Esophagus muscularis mucosa (tissue), 4 donors: ENCODE data around the gene HMGN4. TPM values are rescaled to one million over a fixed set of nuclear protein-coding genes. Genes with fewer than 3 reads are reported as not detected.
"Not testable (repeated sequence)": the region's sequence is repeated elsewhere in the genome, so short reads cannot be mapped to it uniquely, and the experiment has no call there.

Source experiments
- DNase-seq: peaks from one replicate; pipeline ENCODE4 v3.0.0-alpha.2; 2017; ENCODE audit errors: extremely low spot score
- H3K27ac ChIP-seq, 4 donors: fragments of 200-600 bp; sonication (generic); replicated peaks in 1 of 4; 1 replicate in 3 of 4; 2 replicates in 1 of 4; pipeline ENCODE4 v1.5.1; 2016 to 2019; ENCODE audit warnings: mild to moderate bottlenecking in 1 of 4
- H3K27me3 ChIP-seq, 4 donors: fragments of 200-600 bp; sonication (generic); one replicate each; pipeline versions ENCODE4 v1.5.1 to v1.6.0; 2016 to 2019
- H3K36me3 ChIP-seq, 4 donors: fragments of 200-600 bp; sonication (generic); one replicate each; pipeline ENCODE4 v1.5.1; 2016 to 2019
- H3K4me1 ChIP-seq, 4 donors: fragments of 200-600 bp; sonication (generic); one replicate each; pipeline ENCODE4 v1.5.1; 2016 to 2019
- H3K4me3 ChIP-seq, 4 donors: fragments of 200-600 bp; sonication (generic); 1 replicate in 2 of 4; 2 replicates in 2 of 4; pipeline ENCODE4 v1.5.1; 2016 to 2019; ENCODE audit warnings: mild to moderate bottlenecking in 4 of 4, moderate library complexity in 1 of 4
- H3K9me3 ChIP-seq, 4 donors: fragments of 200-600 bp; sonication (generic); 1 replicate in 3 of 4; 2 replicates in 1 of 4; pipeline ENCODE4 v1.5.1; 2016 to 2019
- EP300 ChIP-seq: sonication (generic); formaldehyde crosslinking; IDR thresholded peaks from one replicate; pipeline ENCODE4 v1.6.1; 2017; ENCODE audit warnings: antibody characterized with exemption
- POLR2A ChIP-seq: fragments of 450-650 bp; IDR thresholded peaks from one replicate; pipeline ENCODE4 v1.6.1; 2017; ENCODE audit warnings: antibody characterized with exemption, moderate library complexity, mild to moderate bottlenecking, low read depth
- POLR2AphosphoS5 ChIP-seq, 2 donors: sonication (generic); formaldehyde crosslinking; IDR thresholded peaks; one replicate each; pipeline ENCODE4 v1.6.1; 2017; ENCODE audit warnings: antibody characterized with exemption in 2 of 2
- WGBS: methylation state at CpG from one replicate; pipeline ENCODE4 v1.1.5; 2018; 5-methylcytosine and 5-hydroxymethylcytosine counted together
- intact Hi-C: fragments of 100-400 bp; cut with DNase I; formaldehyde crosslinking; loops from one replicate; pipeline ENCODE4 v1.15.1; 2023
- total RNA-seq, 4 donors: library from RNA; depleted of rRNA; stranded (reverse); fragments of >200 nt; gene quantifications; one replicate each; pipeline versions ENCODE4 v1.1.0 to v1.2.1, GENCODE V29; 2016
- TF ChIP-seq, protein P1 (sequence below), 3 experiments: fragments of 200-600 bp in 2 of 3; fragments of 450-650 bp in 1 of 3; sonication (generic) in 2 of 3; IDR thresholded peaks; one replicate each; pipeline ENCODE4 v1.5.1; 2017 to 2019; ENCODE audit warnings: antibody characterized with exemption in 3 of 3, mild to moderate bottlenecking in 2 of 3, moderate library complexity in 1 of 3

Gene HMGN4
- total RNA-seq, 4 donors from 2014 or later: 80.2 to 117 (median 86.5) TPM

- Histone ChIP-seq H3K4me3 (no peak overlapping the region), H3K36me3 (no peaks in the 10 kb centered on the region), H3K27me3 (no peaks in the 10 kb centered on the region), H3K27ac (peak overlapping the region in 1 of 4 donors; percentile 98), H3K9me3 (no peaks in the 10 kb centered on the region), H3K4me1 (peaks cover 12 to 35% (median 21%) of the 10 kb centered on the region in 4 donors)
- 89% methylated on average over 2 of the region's 2 CpGs for WGBS
- TF ChIP-seq EP300: no peak
- no peak for TF ChIP-seq POLR2AphosphoS5 (IDR thresholded peaks at IDR 0.05)
- TF ChIP-seq POLR2A: no peak
- TF ChIP-seq, protein P1, sequence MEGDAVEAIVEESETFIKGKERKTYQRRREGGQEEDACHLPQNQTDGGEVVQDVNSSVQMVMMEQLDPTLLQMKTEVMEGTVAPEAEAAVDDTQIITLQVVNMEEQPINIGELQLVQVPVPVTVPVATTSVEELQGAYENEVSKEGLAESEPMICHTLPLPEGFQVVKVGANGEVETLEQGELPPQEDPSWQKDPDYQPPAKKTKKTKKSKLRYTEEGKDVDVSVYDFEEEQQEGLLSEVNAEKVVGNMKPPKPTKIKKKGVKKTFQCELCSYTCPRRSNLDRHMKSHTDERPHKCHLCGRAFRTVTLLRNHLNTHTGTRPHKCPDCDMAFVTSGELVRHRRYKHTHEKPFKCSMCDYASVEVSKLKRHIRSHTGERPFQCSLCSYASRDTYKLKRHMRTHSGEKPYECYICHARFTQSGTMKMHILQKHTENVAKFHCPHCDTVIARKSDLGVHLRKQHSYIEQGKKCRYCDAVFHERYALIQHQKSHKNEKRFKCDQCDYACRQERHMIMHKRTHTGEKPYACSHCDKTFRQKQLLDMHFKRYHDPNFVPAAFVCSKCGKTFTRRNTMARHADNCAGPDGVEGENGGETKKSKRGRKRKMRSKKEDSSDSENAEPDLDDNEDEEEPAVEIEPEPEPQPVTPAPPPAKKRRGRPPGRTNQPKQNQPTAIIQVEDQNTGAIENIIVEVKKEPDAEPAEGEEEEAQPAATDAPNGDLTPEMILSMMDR (IDR thresholded peaks at IDR 0.05): no peak
- intact Hi-C loops: loop anchor here (5.0 kb wide), 1 partner anchor 42 kb away; no protein-coding TSS in a partner anchor
- no peak for DNase-seq
These were observed 18.8 kb upstream of the HMGN4 start for GRCh38 chr6:26519359-26519758.

- H3K4me1 ChIP-seq: peaks cover 12 to 35% (median 21%) of the 10 kb centered on the region in 4 donors
- no peaks in the 10 kb centered on the region for H3K27me3 ChIP-seq
- peak overlapping the region; percentile 93 to 99 (median 98) for H3K27ac ChIP-seq
- TF ChIP-seq POLR2A: no peak
- TF ChIP-seq POLR2AphosphoS5 (IDR thresholded peaks at IDR 0.05): peak in 1 of 2 donors; percentile 38
- no peaks in the 10 kb centered on the region for H3K36me3 ChIP-seq
- H3K9me3 ChIP-seq: no peaks in the 10 kb centered on the region
- intact Hi-C loops: no loop called here
- 20% methylated on average over 15 of the region's 21 CpGs for WGBS
- H3K4me3 ChIP-seq: peak overlapping the region; percentile 57 to 78 (median 68)
- DNase-seq: no peak
These were observed 17.8 kb upstream of the HMGN4 start for GRCh38 chr6:26520237-26520849.

DNA sequence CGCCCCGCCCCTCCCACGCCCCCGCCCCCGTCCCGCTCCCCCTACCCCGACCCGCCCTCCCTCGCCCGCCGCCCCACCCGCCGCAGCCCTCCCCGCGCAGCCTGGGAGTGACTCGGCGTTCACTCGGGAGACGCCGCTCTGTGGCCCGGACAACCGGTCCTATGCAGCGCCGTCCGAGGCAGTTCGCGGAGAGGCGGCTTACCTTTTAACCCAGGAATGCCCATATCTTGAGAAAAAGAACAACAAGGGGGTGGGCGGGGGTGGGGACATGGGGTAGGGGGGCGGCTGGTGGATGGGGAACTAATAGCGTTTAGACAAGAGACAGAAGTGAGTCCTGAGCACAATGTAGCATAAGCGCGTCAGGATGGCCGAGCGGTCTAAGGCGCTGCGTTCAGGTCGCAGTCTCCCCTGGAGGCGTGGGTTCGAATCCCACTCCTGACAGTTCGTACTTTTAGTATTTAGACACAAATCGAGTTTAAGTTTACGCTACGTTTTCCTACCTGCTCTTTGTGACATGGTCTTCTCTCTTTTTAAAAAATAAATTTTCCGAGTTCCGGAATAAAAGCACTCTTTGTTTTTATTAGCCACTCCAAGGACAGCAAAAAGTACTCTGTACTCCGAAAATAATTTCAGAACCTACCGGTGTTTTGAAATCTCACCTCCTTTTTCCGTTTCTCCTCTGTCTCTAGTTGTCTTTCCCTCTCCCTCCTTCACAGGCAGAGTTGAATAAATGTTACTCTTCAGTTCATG is 17.1 kb upstream of the HMGN4 start:
- Histone ChIP-seq H3K4me1 (peaks cover 12 to 35% (median 21%) of the 10 kb centered on the region in 4 donors), H3K27me3 (no peaks in the 10 kb centered on the region), H3K9me3 (no peaks in the 10 kb centered on the region), H3K36me3 (no peaks in the 10 kb centered on the region), H3K27ac (peak overlapping the region; percentile 93 to 99 (median 98)), H3K4me3 (peak overlapping the region; percentile 57 to 78 (median 68))
- TF ChIP-seq POLR2A (no peak), POLR2AphosphoS5 (IDR thresholded peaks at IDR 0.05) (peak; percentile 26 to 88), EP300 (no peak)
- TF ChIP-seq, protein P1 (IDR thresholded peaks at IDR 0.05): no peak
- under 1% methylated on average over 22 of the region's 49 CpGs for WGBS
- peak; percentile 96 for DNase-seq
- intact Hi-C loops: no loop called here

- TF ChIP-seq EP300: no peak
- TF ChIP-seq POLR2AphosphoS5 (IDR thresholded peaks at IDR 0.05): peak; percentile 36 to 56
- TF ChIP-seq, protein P1 (IDR thresholded peaks at IDR 0.05): peak; percentile 28 to 56 (median 45)
- no peak for TF ChIP-seq POLR2A
- H3K36me3 ChIP-seq: no peaks in the 10 kb centered on the region
- H3K27me3 ChIP-seq: no peaks in the 10 kb centered on the region
- H3K4me1 ChIP-seq: peaks cover 12 to 35% (median 21%) of the 10 kb centered on the region in 4 donors
- peak overlapping the region; percentile 93 to 99 (median 98) for H3K27ac ChIP-seq
- peak; percentile 93 for DNase-seq
- intact Hi-C loops: no loop called here
- H3K9me3 ChIP-seq: no peaks in the 10 kb centered on the region
- WGBS: 16% methylated on average over 34 of the region's 74 CpGs
- peak overlapping the region; percentile 57 to 78 (median 68) for H3K4me3 ChIP-seq
These were observed 16.4 kb upstream of the HMGN4 start for GRCh38 chr6:26521600-26522391.

DNA sequence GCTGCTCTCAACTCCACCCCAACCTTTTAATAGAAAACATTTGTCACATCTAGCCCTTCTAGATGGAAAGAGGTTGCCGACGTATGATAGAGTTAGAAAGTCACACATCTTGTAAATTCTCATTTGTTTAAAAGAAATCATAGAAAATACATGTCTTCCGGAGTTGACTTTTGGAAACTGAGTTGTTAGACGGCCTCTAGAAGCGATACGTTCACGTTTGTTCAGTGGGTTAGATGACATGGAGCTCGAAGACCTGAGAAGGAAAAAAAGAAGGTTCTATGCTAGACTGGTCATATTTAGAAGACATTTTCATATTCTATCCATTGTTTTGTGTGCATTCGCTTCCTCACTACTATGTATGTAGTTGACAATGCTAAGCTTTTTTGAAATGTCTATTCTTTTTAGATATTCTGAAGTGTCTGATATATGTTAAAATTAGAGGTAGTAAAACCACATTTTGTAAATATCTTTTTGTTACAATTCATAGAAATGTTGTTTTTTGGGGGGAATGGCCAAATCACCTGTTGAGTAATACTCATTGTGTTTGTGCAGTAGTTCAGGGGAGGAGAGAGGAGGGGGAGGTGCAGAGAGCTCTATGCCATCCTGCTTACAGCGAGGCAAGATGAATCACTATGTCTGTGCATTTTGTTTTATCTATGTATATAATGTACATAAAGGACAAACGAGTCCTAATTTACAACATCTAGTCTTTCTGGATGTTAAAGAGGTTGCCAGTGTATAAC is 15.5 kb upstream of the HMGN4 start:
- intact Hi-C loops: not testable (repeated sequence)

GRCh38 chr6:26524314-26524713 is 13.9 kb upstream of the HMGN4 start:
- peaks cover 12 to 35% (median 21%) of the 10 kb centered on the region in 4 donors for H3K4me1 ChIP-seq
- DNase-seq, intact Hi-C loops, H3K36me3 ChIP-seq, H3K9me3 ChIP-seq, H3K4me3 ChIP-seq, H3K27ac ChIP-seq, H3K27me3 ChIP-seq: not testable (repeated sequence)
- 97% methylated on average over 2 of the region's 2 CpGs for WGBS

More for the DNA sequence above, 15.5 kb upstream of the HMGN4 start:
- not testable (repeated sequence) for H3K27me3 ChIP-seq, DNase-seq, H3K36me3 ChIP-seq, H3K9me3 ChIP-seq
- H3K4me1 ChIP-seq: peaks cover 12 to 35% (median 21%) of the 10 kb centered on the region in 4 donors
- H3K27ac ChIP-seq: peak overlapping the region; percentile 93 to 99 (median 98)
- WGBS: 56% methylated on average over 11 of the region's 11 CpGs
- H3K4me3 ChIP-seq: peak overlapping the region; percentile 57 to 78 (median 68)
